Measurements from ENCODE around the gene GCG. TPM values are rescaled to one million over a fixed set of nuclear protein-coding genes. Genes with fewer than 3 reads are reported as not detected.

GCG gene
- total RNA-seq, 1 experiment from 2014 or later, result not detected

DNA sequence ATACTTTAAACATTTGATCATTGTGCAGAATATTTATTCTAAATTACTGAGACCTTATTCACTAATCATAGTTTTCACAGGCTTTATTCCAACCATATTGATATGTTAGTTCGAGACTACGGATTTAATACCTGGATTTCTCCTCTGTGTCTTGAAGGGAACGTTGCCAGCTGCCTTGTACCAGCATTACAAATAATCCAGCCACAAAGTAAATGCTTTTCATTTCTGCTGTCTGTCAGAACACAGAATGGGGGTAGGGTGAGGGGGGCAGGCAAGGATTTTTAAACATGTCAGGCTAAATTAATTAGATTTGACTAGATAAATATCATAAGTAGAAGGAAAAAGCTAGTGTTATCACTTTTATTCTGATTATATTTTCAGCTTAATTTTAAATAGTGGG is 3.1 kb downstream of the GCG start (continued):
- TF ChIP-seq ZBTB33 (IDR thresholded peaks at IDR 0.05; ENCODE audit: extremely low read depth, insufficient replicate concordance, low read length) (no peak), JUND (IDR thresholded peaks at IDR 0.05) (no peak), EGR1 (IDR thresholded peaks at IDR 0.05; ENCODE audit: low read depth) (no peak), ZFX (IDR thresholded peaks at IDR 0.05) (no peak)
- TF ChIP-seq, protein P1, sequence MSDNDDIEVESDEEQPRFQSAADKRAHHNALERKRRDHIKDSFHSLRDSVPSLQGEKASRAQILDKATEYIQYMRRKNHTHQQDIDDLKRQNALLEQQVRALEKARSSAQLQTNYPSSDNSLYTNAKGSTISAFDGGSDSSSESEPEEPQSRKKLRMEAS (IDR thresholded peaks at IDR 0.05), result no peak
- TF ChIP-seq, protein P2, sequence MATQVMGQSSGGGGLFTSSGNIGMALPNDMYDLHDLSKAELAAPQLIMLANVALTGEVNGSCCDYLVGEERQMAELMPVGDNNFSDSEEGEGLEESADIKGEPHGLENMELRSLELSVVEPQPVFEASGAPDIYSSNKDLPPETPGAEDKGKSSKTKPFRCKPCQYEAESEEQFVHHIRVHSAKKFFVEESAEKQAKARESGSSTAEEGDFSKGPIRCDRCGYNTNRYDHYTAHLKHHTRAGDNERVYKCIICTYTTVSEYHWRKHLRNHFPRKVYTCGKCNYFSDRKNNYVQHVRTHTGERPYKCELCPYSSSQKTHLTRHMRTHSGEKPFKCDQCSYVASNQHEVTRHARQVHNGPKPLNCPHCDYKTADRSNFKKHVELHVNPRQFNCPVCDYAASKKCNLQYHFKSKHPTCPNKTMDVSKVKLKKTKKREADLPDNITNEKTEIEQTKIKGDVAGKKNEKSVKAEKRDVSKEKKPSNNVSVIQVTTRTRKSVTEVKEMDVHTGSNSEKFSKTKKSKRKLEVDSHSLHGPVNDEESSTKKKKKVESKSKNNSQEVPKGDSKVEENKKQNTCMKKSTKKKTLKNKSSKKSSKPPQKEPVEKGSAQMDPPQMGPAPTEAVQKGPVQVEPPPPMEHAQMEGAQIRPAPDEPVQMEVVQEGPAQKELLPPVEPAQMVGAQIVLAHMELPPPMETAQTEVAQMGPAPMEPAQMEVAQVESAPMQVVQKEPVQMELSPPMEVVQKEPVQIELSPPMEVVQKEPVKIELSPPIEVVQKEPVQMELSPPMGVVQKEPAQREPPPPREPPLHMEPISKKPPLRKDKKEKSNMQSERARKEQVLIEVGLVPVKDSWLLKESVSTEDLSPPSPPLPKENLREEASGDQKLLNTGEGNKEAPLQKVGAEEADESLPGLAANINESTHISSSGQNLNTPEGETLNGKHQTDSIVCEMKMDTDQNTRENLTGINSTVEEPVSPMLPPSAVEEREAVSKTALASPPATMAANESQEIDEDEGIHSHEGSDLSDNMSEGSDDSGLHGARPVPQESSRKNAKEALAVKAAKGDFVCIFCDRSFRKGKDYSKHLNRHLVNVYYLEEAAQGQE (IDR thresholded peaks at IDR 0.05; ENCODE audit: low read depth), result no peak

DNA sequence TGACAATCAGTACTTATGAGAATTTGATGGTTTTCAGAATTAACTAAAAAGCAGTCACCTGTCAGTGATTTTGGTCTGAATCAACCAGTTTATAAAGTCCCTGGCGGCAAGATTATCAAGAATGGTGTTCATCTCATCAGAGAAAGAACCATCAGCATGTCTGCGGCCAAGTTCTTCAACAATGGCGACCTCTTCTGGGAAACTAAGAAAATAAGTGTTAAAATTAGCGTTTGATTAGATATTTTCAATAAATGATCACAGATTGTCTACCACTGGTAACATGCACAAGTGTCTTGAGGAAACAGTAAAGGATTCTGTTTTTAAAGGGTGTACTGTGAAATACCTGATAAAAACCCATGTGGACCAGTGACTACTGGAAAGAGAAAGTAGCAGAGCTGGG is 8.1 kb downstream of the GCG start:
- Histone ChIP-seq H3K79me2 (ENCODE audit: insufficient read depth, low read length) (no peaks in the 10 kb centered on the region), H3K4me2 (ENCODE audit: low read length) (no peak overlapping the region), H3K4me1 (ENCODE audit: control insufficient read depth in 1 of 2, insufficient read depth in 2 of 2, low read length in 2 of 2) (no peaks in the 10 kb centered on the region), H3K36me3 (ENCODE audit: control insufficient read depth in 1 of 2, insufficient read depth in 2 of 2, low read length in 2 of 2) (no peaks in the 10 kb centered on the region), H3K9me2 (ENCODE audit: insufficient read depth) (no peaks in the 10 kb centered on the region), H3K27me3 (ENCODE audit: insufficient read depth, low read length) (no peaks in the 10 kb centered on the region), H3K9me3 (ENCODE audit: control insufficient read depth in 1 of 2, insufficient read depth in 1 of 2, low read depth in 1 of 2, low read length in 2 of 2) (no peaks in the 10 kb centered on the region), H3K9ac (ENCODE audit: low read length) (no peak overlapping the region), H2AFZ (ENCODE audit: low read depth, low read length, poor library complexity, severe bottlenecking) (no peak overlapping the region), H3K4me3 (replicated peaks in 1 of 2; ENCODE audit: low read depth in 1 of 2, low read length in 2 of 2) (no peak overlapping the region), H4K20me1 (ENCODE audit: insufficient read depth) (no peaks in the 10 kb centered on the region), H3K27ac (ENCODE audit: low read depth, low read length) (no peak overlapping the region)
- TF ChIP-seq POLR2AphosphoS5 (IDR thresholded peaks at IDR 0.05; ENCODE audit: low read depth, low read length), result no peak
- TF ChIP-seq JUND (IDR thresholded peaks at IDR 0.05), result no peak
- BruUV-seq (replicated peaks), result no TSS peak
- CTCF ChIA-PET, result interaction anchor here (1.0 to 1.2 kb wide), 3 partner anchors 10 to 154 kb away, joined by 3 to 7 read pairs (median 4); no protein-coding TSS in a partner anchor
- RAD21 ChIA-PET (ENCODE audit: low non-redundant PET in 1 of 2, low total read pairs in 2 of 2, uncharacterized antibody in 2 of 2, unreplicated experiment in 2 of 2), result no interaction called here
- POLR2A ChIA-PET, result no interaction called here
- intact Hi-C loops (cut with micrococcal nuclease), result no loop called here
- DNase-seq (ENCODE audit: low read depth, low spot score) (no peak), ATAC-seq (no peak)

Data from HCT116 (cell line).